Trophoblast cell (in vitro differentiated cells and primary cell): ENCODE data around the gene POLR3B.

Experiments used
- DNase-seq, 2 donors: peaks; one replicate each; pipeline ENCODE4 v3.0.0-alpha.2; 2016
- H2AFZ ChIP-seq: 2 replicates; pipeline ENCODE4 v1.6.1; 2013; ENCODE audit warnings: low read length, moderate library complexity, mild to moderate bottlenecking; ENCODE audit not compliant: insufficient read depth, poor library complexity
- H2AK5ac ChIP-seq: 2 replicates; pipeline ENCODE4 v1.6.1; 2013; ENCODE audit warnings: mild to moderate bottlenecking, low read length
- H2BK120ac ChIP-seq: 2 replicates; pipeline ENCODE4 v1.6.1; 2013; ENCODE audit warnings: low read length, mild to moderate bottlenecking, moderate library complexity; ENCODE audit not compliant: insufficient read depth, poor library complexity
- H2BK12ac ChIP-seq: 2 replicates; pipeline ENCODE4 v1.6.1; 2013; ENCODE audit warnings: mild to moderate bottlenecking, low read length, moderate library complexity
- H2BK5ac ChIP-seq: 2 replicates; pipeline ENCODE4 v1.6.1; 2013; ENCODE audit warnings: low read length, low read depth, moderate library complexity, mild to moderate bottlenecking; ENCODE audit not compliant: poor library complexity
- H3K14ac ChIP-seq: 2 replicates; pipeline ENCODE4 v1.6.1; 2013; ENCODE audit warnings: mild to moderate bottlenecking, low read length
- H3K18ac ChIP-seq: 2 replicates; pipeline ENCODE4 v1.6.1; 2013; ENCODE audit warnings: mild to moderate bottlenecking, low read length
- H3K23ac ChIP-seq: 2 replicates; pipeline ENCODE4 v1.6.1; 2013; ENCODE audit warnings: low read length
- H3K27ac ChIP-seq: 2 replicates; pipeline ENCODE4 v1.5.1; 2013; ENCODE audit warnings: low read depth, mild to moderate bottlenecking, inconsistent platforms, low read length, moderate library complexity
- H3K27me3 ChIP-seq: 2 replicates; pipeline ENCODE4 v1.6.1; 2013; ENCODE audit warnings: inconsistent platforms, mild to moderate bottlenecking, low read length, moderate library complexity; ENCODE audit not compliant: insufficient read depth
- H3K36me3 ChIP-seq, 2 experiments: 1 replicate in 1 of 2; 2 replicates in 1 of 2; pipeline ENCODE4 v1.6.1; 2013; ENCODE audit warnings: low read length in 2 of 2, mild to moderate bottlenecking in 2 of 2, moderate library complexity in 1 of 2; ENCODE audit not compliant: insufficient read depth in 2 of 2, control insufficient read depth in 1 of 2
- H3K4ac ChIP-seq: 2 replicates; pipeline ENCODE4 v1.6.1; 2013; ENCODE audit warnings: low read depth, mild to moderate bottlenecking, low read length, moderate library complexity
- H3K4me1 ChIP-seq, 2 experiments: 1 replicate in 1 of 2; 2 replicates in 1 of 2; pipeline ENCODE4 v1.6.1; 2013; ENCODE audit warnings: low read length in 2 of 2, mild to moderate bottlenecking in 2 of 2, moderate library complexity in 1 of 2; ENCODE audit not compliant: insufficient read depth in 2 of 2, control insufficient read depth in 1 of 2
- H3K4me2 ChIP-seq: 2 replicates; pipeline ENCODE4 v1.6.1; 2013; ENCODE audit warnings: inconsistent platforms, mild to moderate bottlenecking, low read length, moderate library complexity
- H3K4me3 ChIP-seq: 2 replicates; pipeline ENCODE4 v1.5.1; 2013; ENCODE audit warnings: mild to moderate bottlenecking, low read depth, low read length, inconsistent platforms
- H3K79me1 ChIP-seq: one replicate; pipeline ENCODE4 v1.6.1; 2013; ENCODE audit warnings: low read length
- H3K79me2 ChIP-seq: 2 replicates; pipeline ENCODE4 v1.6.1; 2013; ENCODE audit warnings: low read length, mild to moderate bottlenecking; ENCODE audit not compliant: control insufficient read depth, insufficient read depth, poor library complexity
- H3K9ac ChIP-seq: 2 replicates; pipeline ENCODE4 v1.6.1; 2013; ENCODE audit warnings: mild to moderate bottlenecking, low read length
- H3K9me3 ChIP-seq: 2 replicates; pipeline ENCODE4 v1.6.1; 2013; ENCODE audit warnings: low read depth, mild to moderate bottlenecking, control low read depth, inconsistent platforms, low read length; ENCODE audit not compliant: insufficient read depth
- H4K12ac ChIP-seq: 2 replicates; pipeline ENCODE4 v1.6.1; 2013; ENCODE audit warnings: low read depth, mild to moderate bottlenecking, low read length, moderate library complexity
- H4K8ac ChIP-seq: 2 replicates; pipeline ENCODE4 v1.6.1; 2013; ENCODE audit warnings: low read depth, mild to moderate bottlenecking, low read length, moderate library complexity
- H4K91ac ChIP-seq: one replicate; pipeline ENCODE4 v1.6.1; 2013; ENCODE audit warnings: low read depth, mild to moderate bottlenecking, low read length, moderate library complexity
- WGBS: extraction: QIAGEN DNeasy Blood & Tissue Kit; methylation state at CpG from one replicate; pipeline ENCODE4 v1.1.7; 2013; ENCODE audit warnings: missing lambda C conversion rate; ENCODE audit not compliant: insufficient read length, insufficient coverage; ENCODE audit errors: extremely low coverage; 5-methylcytosine and 5-hydroxymethylcytosine counted together

Gene POLR3B

DNA sequence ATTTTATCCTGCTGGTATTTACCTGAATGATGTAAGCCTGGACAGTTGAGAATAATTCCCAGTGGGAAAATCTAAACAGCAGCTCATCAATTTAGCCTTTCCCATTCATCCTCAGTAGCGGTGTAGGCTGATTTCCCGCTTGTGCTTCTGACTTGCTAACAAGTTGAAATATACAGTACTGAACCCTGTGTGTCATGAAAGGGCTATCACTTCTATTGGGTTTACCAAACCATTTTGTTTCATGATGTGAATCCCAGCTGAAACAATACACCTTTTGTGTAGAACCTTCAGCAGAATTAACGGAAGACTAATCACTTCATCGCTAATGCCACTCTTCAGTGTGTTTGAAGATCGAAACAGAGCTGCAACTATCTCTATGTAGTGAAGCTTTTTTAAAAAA lies 88.4 kb downstream of the POLR3B start:
- H3K4me1 ChIP-seq: no peaks in the 10 kb centered on the region
- no peak overlapping the region for H4K8ac ChIP-seq
- no peak overlapping the region for H3K4ac ChIP-seq
- H2BK12ac ChIP-seq: no peak overlapping the region
- no peak overlapping the region for H2AFZ ChIP-seq
- no peak overlapping the region for H2AK5ac ChIP-seq
- no peak overlapping the region for H4K91ac ChIP-seq
- no peak overlapping the region for H3K23ac ChIP-seq
- no peak overlapping the region for H4K12ac ChIP-seq
- H2BK5ac ChIP-seq: no peak overlapping the region
- WGBS: no CpG with 5 or more reads among the region's 5 CpGs
- H3K9me3 ChIP-seq: no peaks in the 10 kb centered on the region
- H3K4me3 ChIP-seq: no peak overlapping the region
- H3K14ac ChIP-seq: no peak overlapping the region
- no peak overlapping the region for H3K4me2 ChIP-seq
- H3K27ac ChIP-seq: no peak overlapping the region
- no peak for DNase-seq
- H3K79me2 ChIP-seq: no peaks in the 10 kb centered on the region
- no peaks in the 10 kb centered on the region for H3K36me3 ChIP-seq
- H3K79me1 ChIP-seq: no peaks in the 10 kb centered on the region
- no peak overlapping the region for H3K9ac ChIP-seq
- H3K18ac ChIP-seq: no peak overlapping the region
- H2BK120ac ChIP-seq: no peak overlapping the region
- H3K27me3 ChIP-seq: no peaks in the 10 kb centered on the region

DNA sequence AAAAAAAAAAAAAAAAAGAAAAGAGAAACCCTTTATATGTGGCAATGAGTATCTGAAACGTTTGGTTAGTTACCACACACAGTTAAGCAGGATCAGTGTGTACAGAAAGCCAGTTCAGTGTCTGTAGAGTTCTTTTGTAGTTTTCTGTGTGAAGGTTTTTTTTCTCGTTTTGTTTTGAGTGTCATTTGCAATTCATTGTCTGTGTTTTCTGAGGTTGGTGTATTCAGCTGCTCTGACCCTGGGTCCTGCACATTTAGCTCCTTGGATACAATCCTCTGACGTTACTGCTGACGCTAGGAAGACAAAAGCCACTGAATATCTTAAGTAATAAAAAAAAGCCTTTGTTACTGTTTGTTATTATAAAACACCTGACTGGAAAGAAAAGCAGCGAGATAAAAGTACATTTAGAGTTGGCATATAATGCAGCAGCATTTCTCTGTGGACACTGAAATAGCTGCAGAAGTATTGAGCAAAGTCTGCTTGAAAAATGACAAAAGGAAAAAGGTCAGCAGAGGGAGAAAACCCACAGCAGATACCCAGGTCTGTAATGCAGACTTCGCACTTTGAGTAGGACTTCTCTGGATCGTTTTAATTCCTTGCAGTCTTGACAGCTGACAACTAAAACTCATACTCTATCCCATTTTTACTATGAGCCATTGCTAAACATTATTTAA lies 89.0 kb downstream of the POLR3B start:
- Histone ChIP-seq H3K9me3 (no peaks in the 10 kb centered on the region), H2BK5ac (no peak overlapping the region), H2AFZ (no peak overlapping the region), H3K79me1 (no peaks in the 10 kb centered on the region), H3K79me2 (no peaks in the 10 kb centered on the region), H3K14ac (no peak overlapping the region), H3K4ac (no peak overlapping the region), H3K23ac (no peak overlapping the region), H4K8ac (no peak overlapping the region), H3K18ac (no peak overlapping the region), H3K4me3 (no peak overlapping the region), H3K9ac (no peak overlapping the region), H4K12ac (no peak overlapping the region), H4K91ac (no peak overlapping the region), H3K4me1 (no peaks in the 10 kb centered on the region), H3K36me3 (no peaks in the 10 kb centered on the region), H2BK120ac (no peak overlapping the region), H3K27ac (no peak overlapping the region), H2AK5ac (no peak overlapping the region), H2BK12ac (no peak overlapping the region), H3K27me3 (no peaks in the 10 kb centered on the region), H3K4me2 (no peak overlapping the region)
- DNase-seq: no peak
- no CpG with 5 or more reads among the region's 7 CpGs for WGBS

DNA sequence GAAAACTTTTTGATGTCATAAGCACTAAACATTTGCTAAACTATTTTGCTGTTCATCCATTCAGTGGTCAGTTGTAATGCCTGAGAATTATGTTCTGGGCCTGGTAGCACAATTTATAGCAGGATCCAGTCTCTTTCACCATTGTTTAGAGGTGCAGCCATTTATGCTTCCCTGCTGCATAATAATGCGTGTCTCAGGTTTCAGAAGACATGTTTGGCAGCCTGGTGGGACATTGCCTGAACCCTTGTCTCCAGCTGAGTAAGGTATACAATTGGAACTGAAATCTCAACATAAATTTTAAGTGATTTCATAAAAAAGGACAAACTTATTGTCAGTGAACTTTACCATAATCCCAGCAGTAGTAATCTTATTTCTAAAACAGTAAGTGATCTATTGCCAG lies 94.8 kb downstream of the POLR3B start:
- no peaks in the 10 kb centered on the region for H3K27me3 ChIP-seq
- no CpG with 5 or more reads among the region's 1 CpG for WGBS
- no peaks in the 10 kb centered on the region for H3K36me3 ChIP-seq
- H3K14ac ChIP-seq: no peak overlapping the region
- H3K4ac ChIP-seq: no peak overlapping the region
- no peak overlapping the region for H2BK120ac ChIP-seq
- H3K4me2 ChIP-seq: no peak overlapping the region
- no peak overlapping the region for H4K12ac ChIP-seq
- H3K79me1 ChIP-seq: no peaks in the 10 kb centered on the region
- H4K91ac ChIP-seq: no peak overlapping the region
- H3K18ac ChIP-seq: no peak overlapping the region
- H3K9ac ChIP-seq: no peak overlapping the region
- H3K9me3 ChIP-seq: no peaks in the 10 kb centered on the region
- no peak overlapping the region for H3K27ac ChIP-seq
- no peak overlapping the region for H2AK5ac ChIP-seq
- H2AFZ ChIP-seq: no peak overlapping the region
- H2BK12ac ChIP-seq: no peak overlapping the region
- no peak for DNase-seq
- no peaks in the 10 kb centered on the region for H3K79me2 ChIP-seq
- H3K4me3 ChIP-seq: no peak overlapping the region
- no peak overlapping the region for H3K23ac ChIP-seq
- no peak overlapping the region for H2BK5ac ChIP-seq
- H4K8ac ChIP-seq: no peak overlapping the region
- no peaks in the 10 kb centered on the region for H3K4me1 ChIP-seq

DNA sequence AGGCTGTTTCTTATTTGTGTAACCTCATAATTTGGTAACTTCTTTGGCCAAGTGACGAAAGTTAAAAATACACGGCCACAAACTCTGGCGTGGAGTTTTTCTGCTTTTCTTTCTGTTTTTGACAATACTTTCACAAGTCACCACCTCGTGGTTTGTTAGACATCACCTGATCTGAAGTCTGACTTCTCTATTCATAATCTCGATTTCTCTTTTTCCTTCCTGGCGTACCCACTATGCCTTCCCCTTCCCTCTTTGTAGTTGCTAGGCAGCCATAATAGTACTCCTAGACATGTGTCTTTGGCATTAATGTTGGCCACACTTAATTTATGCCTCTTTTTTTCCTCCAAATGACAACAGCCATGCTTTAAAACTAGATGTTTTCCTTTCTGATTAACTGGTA lies 97.6 kb downstream of the POLR3B start:
- no peak overlapping the region for H3K18ac ChIP-seq
- H3K4me1 ChIP-seq: no peaks in the 10 kb centered on the region
- H4K91ac ChIP-seq: no peak overlapping the region
- no peak overlapping the region for H4K12ac ChIP-seq
- no peak overlapping the region for H3K27ac ChIP-seq
- WGBS: no CpG with 5 or more reads among the region's 6 CpGs
- no peak overlapping the region for H3K4me2 ChIP-seq
- H3K9me3 ChIP-seq: no peaks in the 10 kb centered on the region
- H2BK12ac ChIP-seq: no peak overlapping the region
- H3K14ac ChIP-seq: no peak overlapping the region
- no peaks in the 10 kb centered on the region for H3K79me1 ChIP-seq
- H3K4me3 ChIP-seq: no peak overlapping the region
- H3K79me2 ChIP-seq: no peaks in the 10 kb centered on the region
- DNase-seq: peak in 1 of 2 donors; percentile 26
- no peak overlapping the region for H3K9ac ChIP-seq
- no peak overlapping the region for H4K8ac ChIP-seq
- H2BK5ac ChIP-seq: no peak overlapping the region
- no peaks in the 10 kb centered on the region for H3K27me3 ChIP-seq
- no peak overlapping the region for H3K4ac ChIP-seq
- H2AFZ ChIP-seq: no peak overlapping the region
- no peak overlapping the region for H2AK5ac ChIP-seq
- no peak overlapping the region for H3K23ac ChIP-seq
- no peak overlapping the region for H2BK120ac ChIP-seq
- peaks cover 0 to 4% of the 10 kb centered on the region in 2 experiments for H3K36me3 ChIP-seq
